Measurements from ENCODE around the gene DEXI. TPM values are rescaled to one million over a fixed set of nuclear protein-coding genes. Genes with fewer than 3 reads are reported as not detected.

Gene DEXI
- total and polyA plus RNA-seq, 2 of the 13 experiments (the other 11 are each of a cell fraction or from before 2014, with no cell fraction given): 51.5 to 70.4 TPM

GRCh38 chr16:10895053-10895946, 47.0 kb downstream of the DEXI start (continued):
- peak; percentile 57; the same call in 1 of the 2 replicates for TF ChIP-seq KMT2A (CRISPR knock-in tag; IDR thresholded peaks at IDR 0.05)
- no peak for TF ChIP-seq FLYWCH1 (CRISPR knock-in tag; IDR thresholded peaks at IDR 0.05)
- TF ChIP-seq ZNF235 (CRISPR knock-in tag; IDR thresholded peaks at IDR 0.05; ENCODE audit: borderline replicate concordance): peak; percentile 82; the same call in 1 of the 2 replicates
- peak; percentile 95 for TF ChIP-seq HMGXB3 (CRISPR knock-in tag; IDR thresholded peaks at IDR 0.05; ENCODE audit: borderline replicate concordance)
- TF ChIP-seq LCORL (IDR thresholded peaks at IDR 0.05): no peak
- no peak for TF ChIP-seq LCORL (CRISPR knock-in tag; IDR thresholded peaks at IDR 0.05)
- peak; percentile 60; the same call in 1 of the 2 replicates for TF ChIP-seq PATZ1 (CRISPR knock-in tag; IDR thresholded peaks at IDR 0.05)
- TF ChIP-seq MIER2 (CRISPR knock-in tag; IDR thresholded peaks at IDR 0.05): peak; percentile 99
- TF ChIP-seq CHD4 (IDR thresholded peaks at IDR 0.05; ENCODE audit: borderline replicate concordance, low read length): no peak
- no peak for TF ChIP-seq DPF2 (CRISPR knock-in tag; IDR thresholded peaks at IDR 0.05; ENCODE audit: borderline replicate concordance, low read depth)
- peak; percentile 88; the same call in 1 of the 2 replicates for TF ChIP-seq SIX4 (CRISPR knock-in tag; IDR thresholded peaks at IDR 0.05)
- 0 out of 2 replicates have a peak, but pooled peaks have one; percentile 4 for TF ChIP-seq TRIM24 (CRISPR knock-in tag; IDR thresholded peaks at IDR 0.05)
- TF ChIP-seq TCF7 (IDR thresholded peaks at IDR 0.05; ENCODE audit: low read depth): no peak
- TF ChIP-seq JUNB (CRISPR knock-in tag; IDR thresholded peaks at IDR 0.05; ENCODE audit: borderline replicate concordance): peak; percentile 87
- no peak; the same call in 1 of the 2 replicates for TF ChIP-seq DMAP1 (CRISPR knock-in tag; IDR thresholded peaks at IDR 0.05)
- peak; percentile 98 for TF ChIP-seq BORCS8-MEF2B (CRISPR knock-in tag; IDR thresholded peaks at IDR 0.05)
- TF ChIP-seq IKZF5 (CRISPR knock-in tag; IDR thresholded peaks at IDR 0.05): peak; percentile 85
- no peak for TF ChIP-seq ZNF761 (CRISPR knock-in tag; conservative IDR thresholded peaks at IDR 0.05)
- 0 out of 2 replicates have a peak, but pooled peaks have one; percentile 64 for TF ChIP-seq ZNF614 (CRISPR knock-in tag; IDR thresholded peaks at IDR 0.05; ENCODE audit: borderline replicate concordance)
- peak; percentile 98 for TF ChIP-seq ZNF772 (CRISPR knock-in tag; IDR thresholded peaks at IDR 0.05)
- TF ChIP-seq PAF1 (CRISPR knock-in tag; IDR thresholded peaks at IDR 0.05): no peak
- TF ChIP-seq PITX1 (CRISPR knock-in tag; IDR thresholded peaks at IDR 0.05): no peak; the same call in 1 of the 2 replicates
- TF ChIP-seq ZBTB7A (CRISPR knock-in tag; IDR thresholded peaks at IDR 0.05): 0 out of 2 replicates have a peak, but pooled peaks have one; percentile 26
